GM19240 (cell line): Measurements from ENCODE around the gene SNAPIN.

Source experiments
- DNase-seq: peaks from one replicate; pipeline ENCODE4 v3.0.0; 2011; ENCODE audit warnings: low spot score; ENCODE audit not compliant: insufficient read length

SNAPIN gene

DNA sequence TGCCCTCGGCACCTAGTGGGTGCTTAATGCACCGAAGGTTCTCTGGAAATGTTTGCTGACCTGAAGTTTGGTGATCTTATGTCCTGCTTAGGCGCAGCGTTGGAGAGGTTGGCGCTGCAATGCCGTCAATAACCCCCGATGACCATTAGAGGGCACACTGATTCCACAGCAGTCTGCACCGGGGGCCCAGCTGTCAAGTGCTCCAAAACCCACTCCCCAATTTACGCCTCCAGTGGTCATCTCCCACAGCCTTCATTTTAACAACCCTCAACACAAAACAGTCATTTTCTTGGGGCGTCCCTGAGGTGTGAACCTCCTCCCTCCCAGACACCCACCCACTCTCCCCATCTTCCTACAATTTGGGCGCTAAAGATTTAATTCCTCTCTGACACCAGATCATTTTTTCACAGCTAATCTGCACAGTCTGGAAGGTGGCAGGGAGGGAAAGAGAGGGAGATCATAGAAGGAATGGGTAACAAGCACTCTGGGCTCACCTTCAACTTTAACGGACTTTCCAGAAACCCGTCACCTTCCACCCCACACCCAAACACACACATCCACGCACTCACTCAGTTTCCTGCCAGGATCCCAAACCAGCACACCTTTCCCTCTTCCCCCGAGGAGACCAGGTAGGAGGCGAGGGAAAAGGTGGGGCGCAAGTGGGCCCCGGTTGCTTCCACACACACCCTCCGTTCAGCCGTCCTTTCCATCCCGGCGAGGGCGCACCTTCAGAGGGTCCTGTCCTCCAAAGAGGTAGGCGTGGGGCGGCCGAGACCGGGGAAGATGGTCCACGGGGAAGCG is 19.4 kb downstream of the SNAPIN start:
- DNase-seq: no peak

DNA sequence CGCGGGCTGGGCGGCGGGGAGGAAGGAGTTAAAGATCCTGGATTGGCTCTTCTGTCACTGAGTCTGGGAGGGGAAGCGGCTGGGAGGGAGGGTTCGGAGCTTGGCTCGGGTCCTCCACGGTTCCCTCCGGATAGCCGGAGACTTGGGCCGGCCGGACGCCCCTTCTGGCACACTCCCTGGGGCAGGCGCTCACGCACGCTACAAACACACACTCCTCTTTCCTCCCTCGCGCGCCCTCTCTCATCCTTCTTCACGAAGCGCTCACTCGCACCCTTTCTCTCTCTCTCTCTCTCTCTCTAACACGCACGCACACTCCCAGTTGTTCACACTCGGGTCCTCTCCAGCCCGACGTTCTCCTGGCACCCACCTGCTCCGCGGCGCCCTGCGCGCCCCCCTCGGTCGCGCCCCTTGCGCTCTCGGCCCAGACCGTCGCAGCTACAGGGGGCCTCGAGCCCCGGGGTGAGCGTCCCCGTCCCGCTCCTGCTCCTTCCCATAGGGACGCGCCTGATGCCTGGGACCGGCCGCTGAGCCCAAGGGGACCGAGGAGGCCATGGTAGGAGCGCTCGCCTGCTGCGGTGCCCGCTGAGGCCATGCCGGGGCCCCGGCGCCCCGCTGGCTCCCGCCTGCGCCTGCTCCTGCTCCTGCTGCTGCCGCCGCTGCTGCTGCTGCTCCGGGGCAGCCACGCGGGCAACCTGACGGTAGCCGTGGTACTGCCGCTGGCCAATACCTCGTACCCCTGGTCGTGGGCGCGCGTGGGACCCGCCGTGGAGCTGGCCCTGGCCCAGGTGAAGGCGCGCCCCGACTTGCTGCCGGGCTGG is 20.2 kb downstream of the SNAPIN start, which contains the start of gene NPR1:
Gene NPR1 (plus strand): TSS at position 170 of the 818 bp plus-strand sequence. CDS start 421 bp downstream, at position 591.
- no peak for DNase-seq

DNA sequence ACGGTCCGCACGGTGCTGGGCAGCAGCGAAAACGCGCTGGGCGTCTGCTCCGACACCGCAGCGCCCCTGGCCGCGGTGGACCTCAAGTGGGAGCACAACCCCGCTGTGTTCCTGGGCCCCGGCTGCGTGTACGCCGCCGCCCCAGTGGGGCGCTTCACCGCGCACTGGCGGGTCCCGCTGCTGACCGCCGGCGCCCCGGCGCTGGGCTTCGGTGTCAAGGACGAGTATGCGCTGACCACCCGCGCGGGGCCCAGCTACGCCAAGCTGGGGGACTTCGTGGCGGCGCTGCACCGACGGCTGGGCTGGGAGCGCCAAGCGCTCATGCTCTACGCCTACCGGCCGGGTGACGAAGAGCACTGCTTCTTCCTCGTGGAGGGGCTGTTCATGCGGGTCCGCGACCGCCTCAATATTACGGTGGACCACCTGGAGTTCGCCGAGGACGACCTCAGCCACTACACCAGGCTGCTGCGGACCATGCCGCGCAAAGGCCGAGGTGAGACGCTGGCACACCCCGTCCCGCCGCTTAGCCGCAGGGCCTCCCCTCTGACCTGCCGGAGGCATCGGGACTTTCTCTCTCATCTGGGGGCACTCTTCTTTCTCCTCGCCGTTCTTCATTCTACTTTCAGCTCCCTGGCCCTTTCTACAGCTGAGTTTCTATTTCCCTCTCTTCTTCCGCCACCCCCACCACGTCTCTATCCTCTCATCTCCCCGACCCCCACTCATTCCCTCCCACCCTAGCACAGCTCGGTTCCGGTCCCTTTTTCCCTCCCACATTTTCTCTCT is 21.0 kb downstream of the SNAPIN start:
- DNase-seq: no peak

DNA sequence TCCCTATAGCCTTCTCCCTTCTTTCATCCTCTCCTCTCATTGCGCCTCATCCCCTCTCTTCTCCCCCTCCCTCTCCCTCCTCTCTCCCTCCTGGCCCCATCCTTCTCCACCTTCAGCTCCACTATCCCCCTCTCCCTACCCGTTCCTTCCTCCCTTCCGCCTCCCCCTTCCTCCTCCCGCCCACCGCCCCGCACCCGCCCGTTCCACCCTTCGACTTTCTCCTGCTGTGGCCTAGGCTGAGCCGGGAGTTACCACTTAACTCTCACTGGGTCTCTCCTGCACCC is 21.6 kb downstream of the SNAPIN start:
- no peak for DNase-seq

DNA sequence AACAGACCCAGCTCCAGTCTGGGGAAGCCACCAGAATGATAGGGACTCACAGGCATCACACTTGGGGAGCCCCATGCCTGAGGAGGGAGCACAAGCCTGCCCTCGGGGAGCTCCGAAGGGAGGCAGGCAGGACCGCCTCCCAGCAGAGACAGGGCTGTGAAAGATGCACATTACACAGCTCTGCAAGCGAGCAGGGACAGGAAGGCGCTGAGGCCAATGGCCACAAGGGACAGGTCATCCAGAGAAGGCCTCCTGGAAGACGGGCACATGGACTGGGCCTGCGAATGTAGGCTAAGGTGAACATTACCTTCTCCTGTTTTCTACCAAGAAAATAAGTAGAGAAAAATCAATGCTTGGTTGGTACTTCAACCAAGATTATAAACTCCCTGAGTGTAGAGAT is 24.2 kb downstream of the SNAPIN start:
- no peak for DNase-seq

DNA sequence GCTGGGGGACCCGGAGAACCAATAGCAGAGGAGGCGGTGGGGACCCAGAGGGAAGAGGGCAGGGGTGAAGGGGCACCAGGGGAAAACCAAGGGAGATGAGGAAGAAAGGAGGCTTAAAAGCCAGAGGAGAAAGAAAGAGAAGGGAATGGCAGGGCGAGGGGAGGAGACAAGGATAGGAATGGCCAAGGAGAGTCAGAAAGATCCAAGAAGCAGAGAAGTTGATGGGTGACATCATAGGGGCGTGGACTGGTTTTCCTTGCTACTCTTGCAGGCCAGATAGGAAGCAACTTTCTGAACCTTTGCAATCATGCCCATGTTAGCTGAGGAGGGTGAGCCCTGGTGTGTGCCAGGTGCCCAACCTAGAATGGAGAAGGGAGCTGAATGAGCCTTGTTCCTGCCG is 25.4 kb downstream of the SNAPIN start:
- no peak for DNase-seq

DNA sequence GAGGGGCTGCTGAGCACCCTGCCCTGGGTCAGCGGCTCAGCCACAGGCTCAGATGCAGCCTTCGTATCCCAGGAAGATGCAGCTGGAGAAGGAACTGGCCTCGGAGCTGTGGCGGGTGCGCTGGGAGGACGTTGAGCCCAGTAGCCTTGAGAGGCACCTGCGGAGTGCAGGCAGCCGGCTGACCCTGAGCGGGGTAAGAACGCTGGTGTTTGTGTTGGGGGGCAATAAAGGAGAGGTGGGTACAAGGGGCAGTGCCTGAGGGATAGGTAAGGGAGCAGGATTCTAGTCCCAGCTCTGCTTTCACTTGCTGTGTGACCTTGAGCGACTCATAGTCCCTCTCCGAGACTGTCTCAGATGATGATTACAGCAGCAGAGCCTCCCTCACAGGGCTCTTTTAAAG is 26.4 kb downstream of the SNAPIN start:
- DNase-seq: no peak

DNA sequence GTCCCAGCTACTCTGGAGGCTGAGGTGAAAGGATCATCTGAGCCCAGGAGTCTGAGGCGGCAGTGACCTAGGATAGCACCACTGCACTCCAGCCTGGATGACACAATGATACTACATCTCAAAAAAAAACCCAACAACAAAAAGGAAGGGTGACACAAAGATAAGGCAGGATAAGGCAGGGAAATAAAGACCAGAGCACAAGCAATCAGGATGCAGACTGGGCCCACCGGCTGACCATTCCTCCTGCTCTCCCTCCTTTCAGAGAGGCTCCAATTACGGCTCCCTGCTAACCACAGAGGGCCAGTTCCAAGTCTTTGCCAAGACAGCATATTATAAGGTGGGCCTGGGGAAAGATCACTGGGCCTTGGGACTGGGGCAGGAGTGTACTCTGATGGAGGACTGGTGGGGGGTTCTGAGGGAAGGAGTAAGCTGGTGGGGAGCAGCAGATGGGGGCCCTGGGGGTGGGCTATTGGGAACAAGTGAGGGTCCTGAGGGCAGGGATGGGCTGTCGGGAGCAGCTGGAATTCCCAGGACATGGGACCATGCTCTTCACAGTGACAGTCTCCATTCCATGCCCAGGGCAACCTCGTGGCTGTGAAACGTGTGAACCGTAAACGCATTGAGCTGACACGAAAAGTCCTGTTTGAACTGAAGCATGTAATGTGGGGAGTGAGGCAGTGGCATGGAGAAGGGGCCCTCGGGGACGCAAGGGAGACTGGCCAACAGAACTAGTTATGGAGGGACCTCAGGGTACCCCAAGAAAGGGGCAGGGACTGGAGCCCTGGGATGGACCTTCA is 27.2 kb downstream of the SNAPIN start:
- DNase-seq: no peak

DNA sequence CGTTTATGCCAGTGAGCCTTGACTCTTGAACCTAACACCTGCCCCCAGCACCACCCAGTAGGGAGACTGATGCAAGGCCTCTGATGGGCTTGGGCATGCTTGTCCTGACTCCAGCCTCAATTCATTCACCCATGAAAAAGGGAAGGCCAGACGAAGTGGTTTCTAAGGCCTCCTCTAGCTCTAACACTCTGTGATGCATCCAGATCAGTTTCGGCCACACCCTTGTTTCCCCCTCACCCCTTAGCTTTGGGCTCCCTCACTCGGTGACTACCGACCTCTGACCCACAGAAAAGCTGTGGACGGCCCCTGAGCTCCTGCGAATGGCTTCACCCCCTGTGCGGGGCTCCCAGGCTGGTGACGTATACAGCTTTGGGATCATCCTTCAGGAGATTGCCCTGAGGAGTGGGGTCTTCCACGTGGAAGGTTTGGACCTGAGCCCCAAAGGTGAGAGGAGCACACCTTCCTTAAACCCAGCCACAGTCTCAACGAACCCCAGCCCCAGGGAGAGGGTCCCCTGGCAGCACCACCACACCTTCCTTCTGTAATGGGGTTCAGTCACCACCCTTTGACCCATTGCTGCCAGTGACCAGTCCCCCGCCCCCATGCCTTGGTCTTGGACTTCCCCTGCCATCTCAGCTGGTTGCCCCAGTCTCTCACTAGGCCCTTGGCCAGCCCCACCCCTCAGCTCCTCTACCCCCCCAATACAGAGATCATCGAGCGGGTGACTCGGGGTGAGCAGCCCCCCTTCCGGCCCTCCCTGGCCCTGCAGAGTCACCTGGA is 29.0 kb downstream of the SNAPIN start:
- no peak for DNase-seq

DNA sequence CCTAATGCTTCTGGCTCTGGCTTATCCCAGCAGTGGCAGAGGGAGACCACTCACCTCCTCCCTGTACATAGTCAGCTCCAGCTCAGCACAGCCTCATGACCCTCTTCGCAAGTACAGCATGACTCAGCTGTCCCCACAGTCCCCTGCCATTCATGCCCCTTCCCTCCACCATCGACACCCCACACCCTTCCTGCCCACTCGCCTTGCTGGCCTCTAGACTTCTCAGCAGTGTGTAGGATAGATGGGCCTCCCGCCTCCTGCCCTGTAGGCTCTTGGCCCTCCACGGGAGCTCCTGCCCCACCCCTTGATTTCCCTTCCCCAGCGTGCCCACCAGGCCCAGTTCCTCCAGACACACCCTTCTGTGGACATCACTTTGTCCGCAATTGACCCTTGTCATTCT is 29.8 kb downstream of the SNAPIN start:
- DNase-seq: no peak

DNA sequence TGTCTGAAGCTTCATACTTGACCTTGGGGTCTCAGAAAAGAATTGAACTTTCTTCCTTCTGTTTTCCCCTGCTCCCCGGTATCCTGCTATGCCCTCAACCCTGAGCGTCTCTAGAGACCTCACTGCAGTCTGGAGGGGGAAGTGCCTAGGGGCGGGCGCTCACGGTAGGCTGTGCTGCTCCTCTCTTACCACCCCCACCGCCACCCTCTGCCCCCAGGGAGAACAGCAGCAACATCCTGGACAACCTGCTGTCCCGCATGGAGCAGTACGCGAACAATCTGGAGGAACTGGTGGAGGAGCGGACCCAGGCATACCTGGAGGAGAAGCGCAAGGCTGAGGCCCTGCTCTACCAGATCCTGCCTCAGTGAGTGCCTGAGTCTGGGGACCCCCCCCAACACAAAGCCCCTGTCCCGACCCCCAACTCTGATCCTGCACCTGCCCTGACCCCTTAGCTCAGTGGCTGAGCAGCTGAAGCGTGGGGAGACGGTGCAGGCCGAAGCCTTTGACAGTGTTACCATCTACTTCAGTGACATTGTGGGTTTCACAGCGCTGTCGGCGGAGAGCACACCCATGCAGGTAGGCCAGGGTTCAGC is 30.3 kb downstream of the SNAPIN start:
- no peak for DNase-seq

DNA sequence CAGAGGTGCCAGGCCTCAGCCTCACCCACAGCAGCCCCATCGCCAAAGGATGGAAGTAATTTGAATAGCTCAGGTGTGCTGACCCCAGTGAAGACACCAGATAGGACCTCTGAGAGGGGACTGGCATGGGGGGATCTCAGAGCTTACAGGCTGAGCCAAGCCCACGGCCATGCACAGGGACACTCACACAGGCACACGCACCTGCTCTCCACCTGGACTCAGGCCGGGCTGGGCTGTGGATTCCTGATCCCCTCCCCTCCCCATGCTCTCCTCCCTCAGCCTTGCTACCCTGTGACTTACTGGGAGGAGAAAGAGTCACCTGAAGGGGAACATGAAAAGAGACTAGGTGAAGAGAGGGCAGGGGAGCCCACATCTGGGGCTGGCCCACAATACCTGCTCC is 35.0 kb downstream of the SNAPIN start:
- no peak for DNase-seq

DNA sequence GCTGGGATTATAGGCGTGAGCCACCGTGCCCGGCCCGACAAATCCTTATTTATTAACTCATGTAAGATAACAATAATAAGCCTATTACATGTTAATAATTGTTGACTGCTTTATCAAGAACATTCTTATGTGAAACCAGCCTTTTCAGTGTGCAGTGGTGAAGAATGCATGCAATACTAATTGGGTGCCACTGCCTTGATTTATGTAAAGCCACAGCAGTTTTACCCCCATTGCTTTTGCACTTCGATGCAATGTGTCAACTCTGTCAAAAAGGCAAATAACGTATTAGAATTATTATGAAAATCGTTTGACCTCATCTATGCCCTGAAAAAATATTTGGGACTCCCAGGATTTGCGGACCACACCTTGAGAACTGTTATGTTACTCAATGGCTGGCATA is 38.2 kb downstream of the SNAPIN start:
- no peak for DNase-seq

DNA sequence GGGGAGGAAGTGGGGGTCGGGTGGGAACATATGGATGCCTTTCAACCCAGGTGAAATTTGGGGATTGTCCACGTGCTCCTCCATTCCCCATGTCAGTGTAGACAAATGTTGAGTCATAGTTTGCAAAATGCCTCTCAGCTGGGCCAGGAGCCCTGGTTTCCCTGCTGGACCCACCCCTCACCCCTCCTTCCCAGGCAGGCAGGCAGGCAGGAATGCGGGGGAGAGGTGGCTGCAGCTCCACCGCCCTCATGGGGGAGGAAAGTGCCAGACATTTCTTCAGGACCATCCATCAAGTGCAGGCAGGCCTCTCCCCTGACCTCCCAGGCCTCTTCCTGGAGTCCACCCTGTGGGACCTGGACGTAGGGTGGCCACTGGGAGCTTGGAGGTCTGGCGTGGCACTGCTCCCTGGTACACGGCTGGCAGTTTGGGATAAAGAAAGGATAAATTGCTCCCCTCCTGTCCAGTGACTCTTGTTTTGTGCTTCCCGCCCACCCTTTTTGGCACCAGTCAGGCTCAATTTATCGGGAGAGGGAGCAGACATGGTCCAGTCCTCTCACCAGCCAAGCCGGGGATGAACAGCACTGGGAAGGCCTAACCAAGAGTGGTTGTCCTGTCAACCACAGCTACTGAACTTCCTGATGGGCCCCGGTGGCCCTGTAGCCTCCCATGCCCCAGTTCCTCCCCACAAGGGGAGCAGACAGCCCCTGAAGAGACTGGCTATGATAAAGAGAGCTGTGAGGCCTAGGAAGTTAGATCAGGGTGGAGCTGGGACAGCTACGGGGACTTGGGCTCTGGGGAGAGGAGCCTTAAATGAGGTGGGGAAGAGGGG is 38.9 kb downstream of the SNAPIN start:
- no peak for DNase-seq

DNA sequence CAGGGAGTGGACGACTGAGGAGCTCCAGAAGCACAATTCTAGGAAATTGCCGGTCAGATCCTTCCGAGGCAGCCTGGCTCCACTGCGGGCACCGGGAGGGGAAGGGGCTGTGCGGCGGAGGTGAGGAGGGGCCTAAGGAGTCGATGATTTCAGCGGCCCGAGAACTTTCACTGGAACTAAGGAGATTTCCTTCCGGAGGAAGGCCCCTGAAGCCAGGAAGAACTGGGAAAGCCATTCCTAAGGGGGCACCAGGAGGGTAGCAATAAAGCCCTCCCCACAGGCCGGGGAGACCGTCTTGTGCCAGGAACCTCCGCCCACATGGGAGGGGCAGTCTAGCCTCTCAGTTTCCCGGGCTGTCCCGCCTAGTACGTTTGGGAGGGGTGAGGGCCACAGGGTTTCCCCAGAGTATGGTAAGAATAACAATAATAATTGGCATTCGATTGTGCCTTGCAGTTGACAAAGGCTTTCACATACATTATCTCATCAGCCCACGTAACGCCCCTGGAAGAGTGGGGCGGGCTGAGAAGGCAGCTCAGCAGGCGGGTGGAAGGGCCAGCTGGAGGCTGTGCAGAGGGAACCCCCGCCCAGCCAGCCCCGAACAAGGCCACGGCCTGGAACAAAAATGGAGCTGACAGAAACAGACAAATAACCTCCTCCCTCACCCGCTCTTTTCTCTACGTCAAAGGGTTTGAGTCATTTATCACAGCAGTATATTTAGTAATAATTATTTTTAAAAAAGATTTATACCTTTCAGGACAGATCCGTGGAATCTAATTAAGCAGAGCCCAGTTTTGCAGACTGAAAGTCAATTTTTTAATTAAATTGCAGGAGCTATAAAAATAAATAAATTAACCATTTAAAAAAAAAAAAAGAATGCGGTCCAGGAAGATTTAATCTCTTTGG is 39.8 kb downstream of the SNAPIN start:
- DNase-seq: no peak

DNA sequence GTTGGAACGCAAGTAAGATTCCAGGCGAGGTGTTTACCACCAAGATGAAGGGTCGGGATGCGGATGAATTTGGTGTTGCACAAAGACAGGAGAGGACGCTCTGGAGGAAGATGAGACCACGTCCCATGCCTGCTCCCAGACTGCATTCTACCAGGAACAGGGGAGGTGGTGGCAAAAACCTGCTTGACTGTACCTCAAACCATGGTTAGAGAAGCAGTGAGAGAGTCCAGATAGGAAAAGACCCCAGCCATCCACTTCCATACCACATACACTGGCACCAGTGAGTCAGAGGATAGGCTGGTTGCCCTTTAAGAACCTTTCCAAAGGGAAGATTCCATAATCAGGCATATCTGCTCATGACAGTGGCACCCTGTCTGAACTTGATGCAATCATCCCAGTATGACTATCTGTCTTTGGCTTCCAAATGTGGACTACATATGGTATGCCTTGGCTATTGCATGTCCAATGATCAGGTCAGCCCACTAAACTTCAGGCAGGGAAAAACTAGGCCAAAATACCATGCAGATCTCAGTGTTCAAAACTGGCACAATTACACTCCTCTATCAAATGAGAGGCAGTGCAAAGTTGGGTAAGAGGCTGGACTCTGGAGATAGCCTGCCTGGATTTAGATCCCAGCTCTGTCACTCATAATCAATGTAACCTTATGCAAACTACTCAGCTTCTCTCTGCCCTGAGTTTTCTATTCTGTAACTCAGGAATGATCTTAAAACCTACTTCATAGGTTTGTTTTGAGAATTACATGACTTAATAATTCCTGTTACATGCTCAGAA is 40.6 kb downstream of the SNAPIN start:
- no peak for DNase-seq

DNA sequence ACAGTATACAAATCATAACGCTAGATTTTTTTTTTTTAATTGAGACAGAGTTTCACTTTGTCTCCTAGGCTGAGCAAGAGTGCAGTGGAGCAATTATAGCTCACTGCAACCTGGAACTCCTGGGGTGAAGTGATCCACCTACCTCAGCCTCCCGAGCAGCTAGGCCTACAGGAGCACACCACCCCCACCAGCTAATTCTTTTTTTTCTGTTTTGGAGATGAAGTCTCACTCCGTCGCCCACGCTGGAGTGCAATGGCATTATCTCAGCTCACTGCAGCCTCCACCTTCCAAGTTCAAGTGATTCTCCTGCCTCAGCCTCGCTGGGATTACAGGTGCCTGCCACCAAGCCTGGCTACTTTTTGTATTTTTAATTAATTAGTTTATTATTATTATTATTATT is 41.3 kb downstream of the SNAPIN start:
- no peak for DNase-seq
